Naive thymus-derived CD4-positive, alpha-beta T cell (primary cell): ENCODE data around the gene LYRM4. TPM values are rescaled to one million over a fixed set of nuclear protein-coding genes. Genes with fewer than 3 reads are reported as not detected.

Source experiments
- ATAC-seq: fragments of 150-1000 bp; cut with Tn5 transposase; 2 replicates; pipeline ENCODE4 v1.10.0; 2021; ENCODE audit warnings: mild to moderate bottlenecking, moderate library complexity
- CTCF ChIA-PET: fragments of 350-600 bp; sonication (Branson Sonifier 250); formaldehyde crosslinking; loops from one replicate; lab custom pipeline; 2021; ENCODE audit warnings: antibody characterized with exemption; lab: Charles Lee
- POLR2A ChIA-PET: fragments of 350-600 bp; sonication (Branson Sonifier 250); formaldehyde crosslinking; loops from one replicate; lab custom pipeline; 2021; ENCODE audit warnings: antibody characterized with exemption, inconsistent platforms; lab: Charles Lee
- DNase-seq, 9 donors: peaks; one replicate each; pipeline versions ENCODE4 v3.0.0 to v3.0.0-alpha.2; 2020 to 2022; ENCODE audit warnings: mixed read lengths in 1 of 9
- H3K27ac ChIP-seq: one replicate; pipeline ENCODE4 v1.7.0; 2013; ENCODE audit warnings: mild to moderate bottlenecking, low read depth, low read length, moderate library complexity
- H3K27me3 ChIP-seq, 2 donors: one replicate each; pipeline ENCODE4 v1.7.0; 2013; ENCODE audit warnings: low read length in 2 of 2, mild to moderate bottlenecking in 2 of 2, moderate library complexity in 2 of 2; ENCODE audit not compliant: control insufficient read depth in 2 of 2, insufficient read depth in 2 of 2
- H3K36me3 ChIP-seq, 3 experiments: 1 replicate in 2 of 3; 2 replicates in 1 of 3; pipeline ENCODE4 v1.7.0; 2013; ENCODE audit warnings: low read length in 3 of 3, mild to moderate bottlenecking in 3 of 3, moderate library complexity in 1 of 3; ENCODE audit not compliant: insufficient read depth in 3 of 3, control insufficient read depth in 2 of 3
- H3K4me1 ChIP-seq, 2 donors: one replicate each; pipeline ENCODE4 v1.7.0; 2013; ENCODE audit warnings: low read length in 2 of 2, mild to moderate bottlenecking in 2 of 2, moderate library complexity in 1 of 2; ENCODE audit not compliant: control insufficient read depth in 2 of 2, insufficient read depth in 2 of 2
- H3K4me3 ChIP-seq: 2 replicates; pipeline ENCODE4 v1.7.0; 2013; ENCODE audit warnings: mild to moderate bottlenecking, low read length
- H3K9me3 ChIP-seq, 3 experiments: 1 replicate in 2 of 3; 2 replicates in 1 of 3; pipeline ENCODE4 v1.7.0; 2013; ENCODE audit warnings: low read length in 3 of 3; ENCODE audit not compliant: control insufficient read depth in 2 of 3
- H3K27ac Mint-ChIP-seq, 9 donors: one replicate each; pipeline ENCODE4 v1.8.0; 2020 to 2022; ENCODE audit warnings: mixed read lengths in 9 of 9, mild to moderate bottlenecking in 8 of 9, moderate library complexity in 5 of 9, inconsistent platforms in 2 of 9
- H3K27me3 Mint-ChIP-seq, 5 donors: one replicate each; pipeline ENCODE4 v1.8.0; 2021 to 2022; ENCODE audit warnings: mixed read lengths in 5 of 5, mild to moderate bottlenecking in 1 of 5
- H3K36me3 Mint-ChIP-seq, 5 donors: one replicate each; pipeline ENCODE4 v1.8.0; 2020 to 2022; ENCODE audit warnings: mixed read lengths in 5 of 5, mild to moderate bottlenecking in 3 of 5, inconsistent platforms in 1 of 5
- H3K4me1 Mint-ChIP-seq, 7 donors: one replicate each; pipeline ENCODE4 v1.8.0; 2020 to 2022; ENCODE audit warnings: mixed read lengths in 7 of 7, mild to moderate bottlenecking in 3 of 7, inconsistent platforms in 1 of 7
- H3K4me3 Mint-ChIP-seq, 10 donors: one replicate each; pipeline ENCODE4 v1.8.0; 2020 to 2022; ENCODE audit warnings: mild to moderate bottlenecking in 10 of 10, mixed read lengths in 10 of 10, moderate library complexity in 6 of 10, inconsistent platforms in 2 of 10
- H3K9me3 Mint-ChIP-seq, 11 donors: one replicate each; pipeline ENCODE4 v1.8.0; 2020 to 2022; ENCODE audit warnings: mixed read lengths in 11 of 11, mild to moderate bottlenecking in 4 of 11, inconsistent platforms in 1 of 11, moderate library complexity in 1 of 11
- intact Hi-C, 2 donors: fragments of 100-400 bp; cut with micrococcal nuclease; formaldehyde crosslinking; loops; one replicate each; pipeline ENCODE4 v1.15.1; 2023
- polyA plus RNA-seq, 2 donors: library from polyadenylated mRNA; unstranded; fragments of 300-500 nt; fragmentation: Illumina TruSeq; gene quantifications; one replicate each; pipeline ENCODE4 v1.2.3, GENCODE V29; 2021
- total RNA-seq, 6 experiments: library from RNA in 5 of 6; stranded (reverse) in 5 of 6; gene quantifications; 1 replicate in 5 of 6; 2 replicates in 1 of 6; pipeline ENCODE4 v1.2.3 and lab custom pipeline; 2021 to 2026

The LYRM4 gene
- total and polyA plus RNA-seq, 7 experiments from 2014 or later: 15.1 to 61.6 (median 24.4) TPM

GRCh38 chr6:5157621-5158138 lies 103.1 kb downstream of the LYRM4 start:
- Mint-ChIP-seq H3K9me3 (no peaks in the 10 kb centered on the region), H3K27ac (no peak overlapping the region), H3K4me1 (peaks cover 0 to 2% (median 0%) of the 10 kb centered on the region in 7 donors), H3K36me3 (peaks cover 0 to 2% (median 0%) of the 10 kb centered on the region in 5 donors), H3K27me3 (no peaks in the 10 kb centered on the region), H3K4me3 (no peak overlapping the region)
- Histone ChIP-seq H3K4me3 (no peak overlapping the region), H3K36me3 (no peaks in the 10 kb centered on the region), H3K9me3 (no peaks in the 10 kb centered on the region), H3K27me3 (no peaks in the 10 kb centered on the region), H3K27ac (no peak overlapping the region), H3K4me1 (no peaks in the 10 kb centered on the region)
- ATAC-seq: no peak
- no peak for DNase-seq
- intact Hi-C loops: no loop called here
- CTCF ChIA-PET: no interaction called here
- POLR2A ChIA-PET: no interaction called here

- H3K4me1 ChIP-seq: no peaks in the 10 kb centered on the region
- H3K4me1 Mint-ChIP-seq: peaks cover 0 to 2% (median 0%) of the 10 kb centered on the region in 7 donors
- H3K4me3 ChIP-seq: no peak overlapping the region
- H3K27ac ChIP-seq: no peak overlapping the region
- DNase-seq (no peak), ATAC-seq (no peak)
- no peaks in the 10 kb centered on the region for H3K36me3 ChIP-seq
- H3K27me3 Mint-ChIP-seq: no peaks in the 10 kb centered on the region
- no peak overlapping the region for H3K4me3 Mint-ChIP-seq
- H3K27ac Mint-ChIP-seq: no peak overlapping the region
- peaks cover 0 to 2% (median 0%) of the 10 kb centered on the region in 5 donors for H3K36me3 Mint-ChIP-seq
- intact Hi-C loops: no loop called here
- no peaks in the 10 kb centered on the region for H3K9me3 ChIP-seq
- H3K9me3 Mint-ChIP-seq: no peaks in the 10 kb centered on the region
- H3K27me3 ChIP-seq: no peaks in the 10 kb centered on the region
- ChIA-PET POLR2A (interaction anchor here (0.6 kb wide), 2 partner anchors 692 to 1598 kb away, joined by 3 to 4 read pairs; no protein-coding TSS in a partner anchor), CTCF (interaction anchor here (1.7 kb wide), 1 partner anchor 13 kb away, joined by 5 read pairs; no protein-coding TSS in a partner anchor)
Observed at GRCh38 chr6:5156627-5157026, 104.1 kb downstream of the LYRM4 start.

GRCh38 chr6:5155906-5156305 lies 104.8 kb downstream of the LYRM4 start:
- Histone ChIP-seq H3K36me3 (no peaks in the 10 kb centered on the region), H3K27ac (no peak overlapping the region), H3K4me1 (no peaks in the 10 kb centered on the region), H3K4me3 (no peak overlapping the region), H3K27me3 (no peaks in the 10 kb centered on the region), H3K9me3 (no peaks in the 10 kb centered on the region)
- no peaks in the 10 kb centered on the region for H3K27me3 Mint-ChIP-seq
- no peak overlapping the region for H3K27ac Mint-ChIP-seq
- ChIA-PET POLR2A (interaction anchor here (0.6 kb wide), 1 partner anchor 693 kb away, joined by 4 read pairs; no protein-coding TSS in a partner anchor), CTCF (interaction anchor here (1.7 kb wide), 1 partner anchor 12 kb away, joined by 5 read pairs; no protein-coding TSS in a partner anchor)
- no peaks in the 10 kb centered on the region for H3K9me3 Mint-ChIP-seq
- H3K4me3 Mint-ChIP-seq: no peak overlapping the region
- intact Hi-C loops: no loop called here
- H3K4me1 Mint-ChIP-seq: peaks cover 0 to 2% (median 0%) of the 10 kb centered on the region in 7 donors
- DNase-seq (no peak), ATAC-seq (no peak)
- H3K36me3 Mint-ChIP-seq: peaks cover 0 to 2% (median 0%) of the 10 kb centered on the region in 5 donors

- Mint-ChIP-seq H3K27ac (no peak overlapping the region), H3K36me3 (peaks cover 0 to 2% (median 0%) of the 10 kb centered on the region in 5 donors), H3K9me3 (peaks cover 0 to 1% (median 0%) of the 10 kb centered on the region in 11 donors), H3K4me1 (peaks cover 0 to 2% (median 0%) of the 10 kb centered on the region in 7 donors), H3K4me3 (no peak overlapping the region), H3K27me3 (no peaks in the 10 kb centered on the region)
- no peak for DNase-seq
- ChIA-PET POLR2A (no interaction called here), CTCF (interaction anchor here (0.6 kb wide), 1 partner anchor 9 kb away, joined by 3 read pairs; no protein-coding TSS in a partner anchor)
- Histone ChIP-seq H3K27me3 (no peaks in the 10 kb centered on the region), H3K4me1 (no peaks in the 10 kb centered on the region), H3K27ac (no peak overlapping the region), H3K36me3 (no peaks in the 10 kb centered on the region), H3K4me3 (no peak overlapping the region), H3K9me3 (no peaks in the 10 kb centered on the region)
- no peak for ATAC-seq
- intact Hi-C loops: no loop called here
Observed at GRCh38 chr6:5153186-5153585, 107.6 kb downstream of the LYRM4 start.

- CTCF ChIA-PET: no interaction called here
- Mint-ChIP-seq H3K27me3 (no peaks in the 10 kb centered on the region), H3K9me3 (peaks cover 0 to 1% (median 0%) of the 10 kb centered on the region in 11 donors), H3K4me1 (no peaks in the 10 kb centered on the region), H3K36me3 (no peaks in the 10 kb centered on the region), H3K4me3 (no peak overlapping the region), H3K27ac (no peak overlapping the region)
- POLR2A ChIA-PET: no interaction called here
- Histone ChIP-seq H3K4me3 (no peak overlapping the region), H3K27ac (no peak overlapping the region), H3K9me3 (no peaks in the 10 kb centered on the region), H3K27me3 (no peaks in the 10 kb centered on the region), H3K36me3 (no peaks in the 10 kb centered on the region), H3K4me1 (no peaks in the 10 kb centered on the region)
- intact Hi-C loops: no loop called here
- ATAC-seq (no peak), DNase-seq (no peak)
Observed at GRCh38 chr6:5152460-5152859, 108.3 kb downstream of the LYRM4 start.

- Histone ChIP-seq H3K27ac (no peak overlapping the region), H3K36me3 (no peaks in the 10 kb centered on the region), H3K4me3 (no peak overlapping the region), H3K27me3 (no peaks in the 10 kb centered on the region), H3K9me3 (no peaks in the 10 kb centered on the region), H3K4me1 (no peaks in the 10 kb centered on the region)
- Mint-ChIP-seq H3K9me3 (peaks cover 0 to 1% (median 0%) of the 10 kb centered on the region in 11 donors), H3K4me1 (no peaks in the 10 kb centered on the region), H3K4me3 (no peak overlapping the region), H3K27ac (no peak overlapping the region), H3K36me3 (no peaks in the 10 kb centered on the region), H3K27me3 (no peaks in the 10 kb centered on the region)
- intact Hi-C loops: no loop called here
- ATAC-seq (no peak), DNase-seq (no peak)
- CTCF ChIA-PET: no interaction called here
- POLR2A ChIA-PET: no interaction called here
Observed at GRCh38 chr6:5151955-5152401, 108.8 kb downstream of the LYRM4 start.
